Measurements from ENCODE around the gene USP49.
"Not testable (repeated sequence)": the region's sequence is repeated elsewhere in the genome, so short reads cannot be mapped to it uniquely, and the experiment has no call there.

- not testable (repeated sequence) for TF ChIP-seq EZH2 (IDR thresholded peaks at IDR 0.05; ENCODE audit: low read length, unreplicated experiment); EZH2phosphoT487 (IDR thresholded peaks at IDR 0.05; ENCODE audit: borderline replicate concordance, low read length)
Observed at GRCh38 chr6:41942882-41943281, 47.7 kb upstream of the USP49 start.

Data from PC-3 (cell line).